HG02798 (cell line): ENCODE measurements around the gene UNCX.
"Not testable (repeated sequence)": the region's sequence is repeated elsewhere in the genome, so short reads cannot be mapped to it uniquely, and the experiment has no call there.

Source experiments
- ATAC-seq: cut with Tn5 transposase; IDR thresholded peaks from one replicate; pipeline ENCODE4 v1.9.1; 2021; ENCODE audit warnings: mild to moderate bottlenecking; ENCODE audit not compliant: unreplicated experiment, poor library complexity

The UNCX gene

DNA sequence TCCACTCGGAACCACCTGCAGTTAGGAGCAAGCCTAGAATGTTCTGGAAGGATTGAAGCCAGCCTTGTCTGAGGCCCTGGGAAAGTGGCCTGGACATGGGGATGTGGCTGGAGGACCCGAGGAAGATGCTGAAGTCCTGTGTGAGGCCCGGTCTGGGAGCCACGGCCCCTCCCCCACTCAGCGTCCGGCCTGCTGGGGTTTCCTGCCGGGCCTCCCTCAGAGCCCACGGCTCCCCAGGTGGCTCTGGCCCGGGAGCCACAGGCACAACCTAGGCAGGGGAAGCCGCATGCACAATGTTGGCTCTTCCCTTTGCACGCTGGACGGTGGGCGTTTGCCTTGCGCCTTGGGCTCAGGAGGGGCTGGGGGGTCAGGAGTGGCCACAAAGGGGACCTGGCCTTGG is 39.0 kb downstream of the UNCX start:
- no peak for ATAC-seq

DNA sequence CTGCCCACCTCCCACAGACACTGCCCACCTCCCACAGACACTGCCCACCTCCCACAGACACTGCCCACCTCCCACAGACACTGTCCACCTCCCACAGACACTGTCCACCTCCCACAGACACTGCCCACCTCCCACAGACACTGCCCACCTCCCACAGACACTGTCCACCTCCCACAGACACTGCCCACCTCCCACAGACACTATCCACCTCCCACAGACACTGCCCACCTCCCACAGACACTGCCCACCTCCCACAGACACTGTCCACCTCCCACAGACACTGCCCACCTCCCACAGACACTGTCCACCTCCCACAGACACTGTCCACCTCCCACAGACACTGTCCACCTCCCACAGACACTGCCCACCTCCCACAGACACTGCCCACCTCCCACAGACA is 39.5 kb downstream of the UNCX start:
- not testable (repeated sequence) for ATAC-seq

DNA sequence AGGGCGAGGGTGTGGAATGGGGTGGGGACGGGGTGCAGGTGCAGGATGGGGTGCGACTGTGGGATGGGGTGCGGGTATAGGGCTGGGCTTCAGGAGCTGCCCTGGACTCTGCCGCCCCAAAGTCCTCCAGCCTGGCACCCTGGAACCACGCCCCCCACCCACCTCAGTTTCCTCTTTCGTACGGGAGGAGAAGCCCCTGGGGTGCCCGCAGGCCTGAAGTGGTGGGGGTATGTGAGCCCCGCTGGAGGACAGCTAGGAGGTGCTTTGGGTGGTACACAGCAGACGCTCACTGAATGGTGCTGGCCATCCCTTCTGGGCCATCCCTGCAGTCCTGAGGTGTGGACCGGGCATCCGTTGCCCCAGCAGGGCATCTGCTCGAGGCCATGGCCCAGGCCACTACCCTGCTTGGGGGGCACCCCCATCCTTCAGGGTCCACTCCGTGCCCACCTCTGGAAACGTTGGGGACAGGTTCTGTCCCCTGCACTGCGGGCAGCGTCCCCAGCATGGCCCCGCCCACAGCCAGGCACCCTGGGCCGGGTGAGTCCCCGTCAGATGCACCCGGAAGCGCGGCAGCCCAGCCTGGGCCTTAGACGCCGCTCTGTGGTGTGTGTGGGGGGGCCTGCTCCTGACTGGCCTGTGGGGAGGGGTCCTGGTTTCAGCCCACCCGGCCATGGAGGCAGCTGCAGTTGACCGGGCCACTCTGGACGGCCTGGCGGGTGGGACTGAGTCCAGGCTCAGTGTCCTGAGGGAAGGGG is 41.6 kb downstream of the UNCX start:
- no peak for ATAC-seq

DNA sequence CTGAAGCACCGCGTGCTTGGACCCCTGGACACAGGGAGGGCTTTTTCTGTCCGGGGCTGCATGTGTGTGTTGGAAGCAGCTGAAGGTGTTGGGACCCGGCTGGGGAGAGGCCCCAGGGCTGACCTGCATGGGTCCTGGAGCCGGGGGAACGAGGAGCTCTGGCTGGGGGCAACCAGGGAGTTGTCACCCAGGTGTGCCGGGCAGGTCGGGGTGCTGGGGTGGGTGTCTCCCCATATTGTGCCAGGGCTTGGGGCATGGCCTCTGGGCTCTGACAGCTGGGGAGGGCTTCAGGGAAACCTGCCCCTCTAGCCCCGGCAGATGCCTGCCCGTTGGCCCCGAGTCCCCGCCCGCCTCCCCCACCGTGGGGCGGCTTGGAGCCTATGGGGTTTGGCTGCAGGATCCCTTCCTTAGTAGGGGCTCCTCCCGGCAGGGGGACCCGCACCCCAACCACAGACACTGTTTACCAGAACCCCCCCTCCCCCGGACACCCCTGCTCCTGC is 42.3 kb downstream of the UNCX start:
- ATAC-seq, result no peak

DNA sequence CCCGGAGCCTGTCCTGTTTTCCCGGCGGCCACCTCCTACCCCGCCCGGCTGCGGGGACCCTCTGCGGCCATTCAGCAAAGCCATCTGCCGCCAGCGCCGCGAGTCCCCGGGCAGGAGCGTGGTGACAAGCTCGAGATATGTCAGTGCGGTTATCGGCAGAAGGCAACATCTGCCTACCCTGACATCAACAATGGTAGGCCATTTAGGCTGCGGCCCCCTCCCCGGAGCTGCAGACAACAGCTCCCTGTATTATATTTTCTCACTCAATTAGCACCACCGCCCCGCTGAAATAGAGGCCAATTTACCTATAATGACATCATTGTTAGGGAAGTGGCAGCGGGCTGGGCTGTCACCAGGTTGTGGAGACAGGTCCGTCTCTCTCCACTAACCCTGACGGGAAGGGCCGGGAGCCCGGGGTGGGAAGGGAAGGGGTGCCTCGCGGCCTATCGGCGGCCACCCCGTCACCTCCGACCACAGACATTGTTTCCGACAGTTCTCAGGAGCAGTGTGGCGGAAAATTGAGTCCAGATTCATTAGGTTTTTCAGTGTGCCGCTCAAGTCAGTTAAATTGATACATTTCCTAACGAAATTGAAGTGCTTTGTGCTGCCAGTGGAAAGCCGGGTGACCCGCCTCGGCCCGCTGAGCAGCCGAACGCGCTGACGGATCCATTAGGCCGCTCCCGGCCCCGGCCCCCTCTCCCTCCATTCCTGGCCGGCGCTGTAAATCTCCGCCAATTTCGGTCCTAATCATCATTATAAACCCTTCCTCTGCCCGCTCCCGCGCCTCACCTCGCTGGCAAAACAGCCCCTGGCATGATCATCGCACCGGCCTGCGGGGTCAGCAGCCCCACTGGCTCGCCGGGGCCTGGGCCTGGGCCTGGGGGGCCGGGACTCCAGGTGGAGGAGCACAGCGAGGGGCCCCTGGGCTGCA is 43.0 kb downstream of the UNCX start:
- no peak for ATAC-seq

DNA sequence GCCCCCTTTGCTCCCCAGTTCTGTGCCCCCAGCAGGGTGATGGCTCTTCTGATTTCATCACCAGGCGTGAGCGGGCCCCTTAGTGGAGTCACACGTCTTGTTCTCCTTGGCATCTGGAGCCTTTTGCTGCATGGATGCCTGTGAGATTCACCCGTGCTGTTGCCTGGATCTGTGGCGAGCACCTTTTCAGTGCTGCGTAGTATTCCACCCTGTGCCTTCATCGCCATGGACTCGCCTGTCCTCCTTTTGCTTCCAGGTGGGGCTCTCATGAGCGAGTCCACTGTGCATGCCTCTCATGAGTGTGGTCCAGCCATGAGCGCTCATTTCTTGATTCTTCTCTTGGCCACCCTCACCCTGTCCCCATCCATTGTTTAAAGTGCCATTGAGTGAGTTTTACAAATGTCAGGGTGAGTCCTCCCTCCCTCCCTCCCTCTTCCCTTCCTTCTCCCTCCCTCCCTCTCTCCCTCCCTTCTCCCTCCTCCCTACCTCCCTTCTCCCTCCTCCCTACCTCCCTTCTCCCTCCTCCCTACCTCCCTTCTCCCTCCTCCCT is 44.0 kb downstream of the UNCX start:
- ATAC-seq, result no peak

DNA sequence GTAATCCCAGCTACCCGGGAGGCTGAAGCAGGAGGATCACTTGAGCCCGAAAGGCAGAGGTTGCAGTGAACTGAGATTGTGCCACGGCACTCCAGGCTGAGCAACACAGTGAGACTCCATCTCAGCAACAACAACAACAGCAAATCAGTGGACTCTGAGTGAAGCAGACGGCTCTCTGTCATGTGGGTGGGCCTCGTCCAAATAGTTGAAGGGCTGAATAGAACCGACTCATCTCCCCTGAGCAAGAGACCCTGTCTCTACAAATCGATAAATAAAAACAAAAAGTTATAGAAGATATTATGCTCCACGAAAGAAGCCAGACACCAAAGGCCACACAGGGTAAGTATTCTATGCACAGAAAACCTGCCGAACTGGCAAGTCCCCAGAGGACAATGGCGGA is 45.9 kb downstream of the UNCX start:
- no peak for ATAC-seq

DNA sequence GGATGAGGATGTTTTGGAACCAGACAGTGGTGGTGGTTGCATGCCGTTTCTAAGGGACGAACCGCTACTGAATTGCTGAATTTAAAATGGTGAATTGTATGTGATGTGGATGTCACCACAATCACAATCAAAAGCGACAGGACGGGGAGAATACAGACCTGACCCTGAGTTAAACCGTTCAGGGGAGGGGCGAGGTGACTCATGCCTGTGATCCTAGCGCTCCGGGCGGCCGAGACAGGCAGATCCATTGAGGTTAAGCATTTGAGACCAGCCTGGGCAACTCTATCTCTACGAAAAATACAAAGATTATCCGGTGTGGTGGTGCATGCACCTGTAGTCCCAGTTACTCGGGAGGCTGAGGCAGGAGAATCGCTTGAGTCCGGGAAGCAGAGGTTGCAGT is 46.4 kb downstream of the UNCX start:
- ATAC-seq, result no peak

DNA sequence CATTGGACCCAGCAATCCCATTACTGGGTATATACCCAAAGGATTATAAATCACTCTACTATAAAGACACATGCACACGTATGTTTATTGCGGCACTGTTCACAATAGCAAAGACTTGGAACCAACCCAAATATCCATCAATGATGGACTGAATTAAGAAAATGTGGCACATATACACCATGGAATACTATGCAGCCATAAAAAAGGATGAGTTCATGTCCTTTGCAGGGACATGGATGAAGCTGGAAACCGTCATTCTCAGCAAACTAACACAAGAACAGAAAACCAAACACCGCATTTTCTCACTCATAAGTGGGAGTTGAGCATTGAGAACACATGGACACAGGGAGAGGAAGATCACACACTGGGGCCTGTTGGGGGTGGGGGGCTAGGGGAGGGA is 47.2 kb downstream of the UNCX start:
- ATAC-seq, result not testable (repeated sequence)

DNA sequence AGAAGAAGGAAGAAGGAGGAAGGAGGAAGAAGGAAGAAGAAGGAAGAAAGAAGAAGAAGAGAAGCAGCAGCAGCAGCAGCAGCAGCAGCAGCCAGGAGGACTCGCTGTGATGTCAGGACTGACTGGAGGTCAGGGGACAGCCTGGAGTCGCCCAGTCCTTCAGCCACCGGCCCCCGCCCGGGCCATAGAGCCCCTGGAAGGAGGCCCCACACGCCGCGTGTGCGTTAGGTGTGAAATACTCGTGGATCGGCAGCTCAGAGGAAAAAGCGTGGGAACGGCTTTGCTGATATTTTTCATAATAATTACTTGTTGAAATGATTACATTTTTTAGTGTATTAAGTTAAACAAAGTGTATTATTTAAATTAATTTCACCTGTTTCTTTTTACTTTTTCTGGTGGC is 48.4 kb downstream of the UNCX start:
- no peak for ATAC-seq

DNA sequence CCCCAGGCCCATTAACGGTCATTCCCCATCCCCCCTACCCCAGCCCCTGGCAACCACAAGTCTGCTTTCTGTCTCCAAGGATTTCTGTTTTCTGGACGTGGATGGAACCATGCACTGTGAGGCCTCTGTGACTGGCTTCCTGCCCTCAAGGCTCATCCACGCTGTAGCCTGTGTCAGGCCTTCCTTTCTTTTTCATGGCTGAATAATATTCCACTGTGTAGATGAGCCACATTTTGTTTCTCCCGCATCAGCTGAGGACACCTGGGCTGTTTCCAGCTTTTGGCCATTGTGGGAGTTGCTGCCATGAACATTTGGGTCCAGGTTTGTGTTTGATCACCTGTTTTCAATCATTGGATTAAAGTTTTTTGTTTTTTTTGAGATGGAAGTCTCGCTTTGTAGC is 50.0 kb downstream of the UNCX start:
- ATAC-seq, result no peak

DNA sequence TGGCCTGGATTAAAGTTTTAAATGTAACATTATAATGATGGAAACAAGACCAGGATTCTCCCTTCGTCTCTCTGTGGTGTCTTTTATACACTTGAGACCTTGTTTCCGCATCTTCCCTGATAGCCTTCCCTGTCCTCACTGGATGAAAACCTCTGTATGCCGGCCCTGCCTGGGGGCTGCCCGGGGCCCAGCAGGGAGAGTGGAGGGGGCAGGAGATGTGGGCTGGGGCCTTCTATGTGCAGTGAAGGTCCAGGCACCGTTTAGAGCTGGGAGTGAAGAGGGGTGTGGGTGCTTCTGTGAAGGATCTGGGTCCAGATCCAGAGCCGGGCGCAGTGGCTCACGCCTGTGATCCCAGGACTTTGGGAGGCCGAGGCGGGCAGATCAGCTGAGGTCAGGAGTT is 50.7 kb downstream of the UNCX start:
- ATAC-seq, result no peak

DNA sequence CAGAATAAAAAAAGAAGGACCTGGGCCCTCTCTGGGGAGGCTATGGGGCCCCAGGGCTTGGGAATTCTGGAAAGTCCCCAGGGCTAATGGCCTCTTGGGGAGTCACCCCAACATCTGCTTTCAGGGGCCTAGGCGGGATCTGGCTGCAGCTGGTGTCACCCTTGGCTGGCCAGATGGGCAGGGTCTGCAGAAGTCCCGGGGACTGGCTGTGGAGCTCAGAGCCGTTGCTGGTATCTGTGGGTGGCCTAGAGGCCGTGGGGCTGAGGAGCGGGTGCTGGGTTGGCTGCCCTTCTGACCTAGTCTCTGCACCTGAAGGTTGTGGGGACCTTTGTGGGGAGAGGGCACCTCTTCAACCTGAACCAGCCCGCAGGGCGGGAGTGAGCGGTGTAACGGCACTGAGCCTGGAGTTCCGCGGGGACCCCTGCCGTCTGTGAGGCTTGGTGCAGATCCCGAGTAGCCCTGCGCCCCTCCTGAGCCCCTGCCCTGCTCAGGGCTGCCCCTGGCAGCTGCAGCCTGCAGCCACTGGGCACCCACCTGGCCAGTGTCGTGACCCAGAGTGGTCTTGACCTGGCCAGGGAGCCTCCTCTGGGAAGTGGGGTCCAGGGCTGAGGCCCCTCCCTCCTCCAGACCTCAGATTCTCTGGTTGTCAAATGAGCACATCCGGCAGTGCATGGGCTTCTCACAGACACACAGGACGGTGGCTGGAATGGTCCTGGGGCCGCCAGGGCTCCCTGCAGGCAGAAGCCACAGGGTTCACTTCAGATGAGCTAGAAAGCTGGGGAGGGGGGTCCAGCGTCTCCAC is 51.5 kb downstream of the UNCX start:
- ATAC-seq, result no peak

DNA sequence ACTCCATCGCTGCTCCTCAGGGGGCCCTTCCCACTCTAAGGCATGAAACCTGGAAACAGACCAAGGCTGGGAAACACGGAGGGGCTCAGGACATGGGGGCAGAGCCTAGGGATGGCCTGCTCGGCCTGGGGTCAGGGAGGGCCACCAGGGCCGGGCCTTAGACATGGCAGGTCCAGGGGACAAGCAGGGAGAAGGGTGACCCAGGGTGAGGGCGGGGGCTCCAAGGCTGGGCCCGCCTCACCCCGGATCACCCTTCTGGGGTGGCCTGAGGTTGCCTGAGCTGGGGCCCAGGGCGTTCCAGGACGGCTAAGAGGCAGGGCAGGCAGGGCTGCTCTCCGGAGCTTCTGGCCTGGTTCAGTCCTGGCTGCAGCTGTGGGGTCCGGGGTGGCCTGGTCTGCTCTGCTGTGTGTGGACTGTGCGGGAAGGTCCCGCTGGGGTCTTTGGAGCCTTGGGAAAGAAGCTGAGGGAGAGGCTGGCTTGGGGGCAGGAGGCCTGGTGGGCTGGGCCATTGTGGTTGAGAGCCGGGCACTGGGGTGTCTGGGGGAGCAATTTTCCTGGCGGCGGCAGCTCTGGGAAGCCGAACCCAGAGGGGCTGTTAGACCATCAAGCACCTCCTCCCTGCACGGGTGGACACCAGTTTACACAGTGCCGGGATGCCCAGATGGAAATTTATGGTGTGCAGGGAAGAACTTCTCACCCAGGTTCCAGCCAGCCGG is 52.2 kb downstream of the UNCX start:
- ATAC-seq, result no peak

DNA sequence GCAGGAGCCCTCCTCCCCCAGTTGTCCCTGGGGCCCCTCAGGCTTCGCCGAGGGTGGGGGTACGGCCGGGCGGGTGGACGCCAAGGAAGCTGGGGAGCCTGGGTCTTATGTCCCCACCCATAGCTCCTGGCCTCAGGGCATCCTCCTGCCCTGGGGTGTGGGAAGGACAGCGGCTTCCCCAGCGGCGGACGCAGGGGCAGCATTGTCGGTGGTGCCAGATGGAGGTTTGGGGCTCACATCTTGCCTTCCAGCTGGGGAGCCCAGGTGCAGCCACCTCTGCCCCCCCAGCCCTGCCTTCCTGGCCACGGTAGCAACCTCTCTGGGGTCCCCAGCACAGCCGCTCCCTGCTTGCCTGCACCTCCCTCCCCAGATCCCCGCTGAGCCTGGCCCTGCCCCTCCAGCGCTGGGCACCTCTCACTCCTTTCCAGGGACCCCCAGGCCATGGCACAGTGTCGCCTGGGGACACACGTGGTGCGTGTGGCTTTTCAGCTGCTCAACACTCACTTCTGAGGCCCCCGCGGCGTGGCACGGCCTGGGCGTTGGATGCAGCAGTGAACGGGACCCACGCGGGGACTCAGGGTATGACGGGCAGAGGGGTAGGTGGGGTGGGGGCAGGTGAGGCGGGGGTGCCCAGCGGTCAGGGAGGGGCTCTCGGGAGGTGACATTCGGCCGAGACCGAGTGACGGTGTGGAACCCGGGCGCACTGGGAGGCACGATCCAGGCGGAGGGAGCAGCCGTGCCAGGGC is 53.1 kb downstream of the UNCX start:
- ATAC-seq, result no peak
